ENCODE results near the gene UNC45B.

DNA sequence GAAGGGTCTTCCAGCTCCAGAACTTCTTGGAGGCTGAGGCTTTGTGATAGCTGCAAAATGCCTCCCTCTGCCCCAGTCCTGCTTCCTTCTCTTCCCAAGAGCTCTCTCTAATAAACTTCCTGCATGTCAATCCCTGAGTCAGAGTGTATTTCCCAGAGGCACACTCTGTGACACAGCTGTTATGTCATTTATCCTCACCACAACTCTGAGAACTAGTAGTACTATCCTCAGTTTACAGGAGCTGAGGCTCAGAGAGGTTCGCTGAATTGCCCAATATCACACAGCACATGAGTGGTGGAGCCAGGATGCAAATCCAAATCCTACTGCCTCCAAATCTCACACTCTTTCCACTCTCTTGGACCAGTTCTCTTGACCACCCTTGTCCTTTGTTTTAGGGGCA lies 20.0 kb downstream of the UNC45B start:
- TF ChIP-seq, protein P1, sequence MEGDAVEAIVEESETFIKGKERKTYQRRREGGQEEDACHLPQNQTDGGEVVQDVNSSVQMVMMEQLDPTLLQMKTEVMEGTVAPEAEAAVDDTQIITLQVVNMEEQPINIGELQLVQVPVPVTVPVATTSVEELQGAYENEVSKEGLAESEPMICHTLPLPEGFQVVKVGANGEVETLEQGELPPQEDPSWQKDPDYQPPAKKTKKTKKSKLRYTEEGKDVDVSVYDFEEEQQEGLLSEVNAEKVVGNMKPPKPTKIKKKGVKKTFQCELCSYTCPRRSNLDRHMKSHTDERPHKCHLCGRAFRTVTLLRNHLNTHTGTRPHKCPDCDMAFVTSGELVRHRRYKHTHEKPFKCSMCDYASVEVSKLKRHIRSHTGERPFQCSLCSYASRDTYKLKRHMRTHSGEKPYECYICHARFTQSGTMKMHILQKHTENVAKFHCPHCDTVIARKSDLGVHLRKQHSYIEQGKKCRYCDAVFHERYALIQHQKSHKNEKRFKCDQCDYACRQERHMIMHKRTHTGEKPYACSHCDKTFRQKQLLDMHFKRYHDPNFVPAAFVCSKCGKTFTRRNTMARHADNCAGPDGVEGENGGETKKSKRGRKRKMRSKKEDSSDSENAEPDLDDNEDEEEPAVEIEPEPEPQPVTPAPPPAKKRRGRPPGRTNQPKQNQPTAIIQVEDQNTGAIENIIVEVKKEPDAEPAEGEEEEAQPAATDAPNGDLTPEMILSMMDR (IDR thresholded peaks at IDR 0.05; ENCODE audit: low read length) = no peak
- TF ChIP-seq EZH2 (IDR thresholded peaks at IDR 0.05; ENCODE audit: borderline replicate concordance, low read length) = no peak

Data from OCI-LY1 (cell line).